ENCODE results near the gene NTRK3.

The NTRK3 gene

DNA sequence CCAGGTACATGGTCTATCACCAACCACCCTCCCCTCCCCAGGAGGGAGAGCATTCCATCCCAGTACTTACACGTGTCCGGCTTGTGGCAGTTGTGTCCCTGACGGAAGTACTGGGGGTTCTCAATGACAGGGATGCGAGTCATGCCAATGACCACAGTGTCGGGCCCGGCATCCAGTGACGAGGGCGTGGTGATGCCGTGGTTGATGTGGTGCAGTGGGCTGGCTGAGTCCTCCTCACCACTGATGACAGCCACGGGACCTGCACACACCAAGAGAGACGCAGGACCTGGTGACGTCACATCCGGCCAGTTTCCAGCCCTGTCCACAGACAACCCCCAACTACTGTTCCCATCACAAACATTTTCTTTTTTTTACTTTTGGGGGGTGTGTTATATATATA, 223.8 kb downstream of the NTRK3 start:
- H3K4me3 ChIP-seq (ENCODE audit: low read depth, low read length) = no peak overlapping the region
- TF ChIP-seq, protein P1, sequence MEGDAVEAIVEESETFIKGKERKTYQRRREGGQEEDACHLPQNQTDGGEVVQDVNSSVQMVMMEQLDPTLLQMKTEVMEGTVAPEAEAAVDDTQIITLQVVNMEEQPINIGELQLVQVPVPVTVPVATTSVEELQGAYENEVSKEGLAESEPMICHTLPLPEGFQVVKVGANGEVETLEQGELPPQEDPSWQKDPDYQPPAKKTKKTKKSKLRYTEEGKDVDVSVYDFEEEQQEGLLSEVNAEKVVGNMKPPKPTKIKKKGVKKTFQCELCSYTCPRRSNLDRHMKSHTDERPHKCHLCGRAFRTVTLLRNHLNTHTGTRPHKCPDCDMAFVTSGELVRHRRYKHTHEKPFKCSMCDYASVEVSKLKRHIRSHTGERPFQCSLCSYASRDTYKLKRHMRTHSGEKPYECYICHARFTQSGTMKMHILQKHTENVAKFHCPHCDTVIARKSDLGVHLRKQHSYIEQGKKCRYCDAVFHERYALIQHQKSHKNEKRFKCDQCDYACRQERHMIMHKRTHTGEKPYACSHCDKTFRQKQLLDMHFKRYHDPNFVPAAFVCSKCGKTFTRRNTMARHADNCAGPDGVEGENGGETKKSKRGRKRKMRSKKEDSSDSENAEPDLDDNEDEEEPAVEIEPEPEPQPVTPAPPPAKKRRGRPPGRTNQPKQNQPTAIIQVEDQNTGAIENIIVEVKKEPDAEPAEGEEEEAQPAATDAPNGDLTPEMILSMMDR (IDR thresholded peaks at IDR 0.05; ENCODE audit: borderline replicate concordance, insufficient read depth, low read depth, low read length) = no peak

DNA sequence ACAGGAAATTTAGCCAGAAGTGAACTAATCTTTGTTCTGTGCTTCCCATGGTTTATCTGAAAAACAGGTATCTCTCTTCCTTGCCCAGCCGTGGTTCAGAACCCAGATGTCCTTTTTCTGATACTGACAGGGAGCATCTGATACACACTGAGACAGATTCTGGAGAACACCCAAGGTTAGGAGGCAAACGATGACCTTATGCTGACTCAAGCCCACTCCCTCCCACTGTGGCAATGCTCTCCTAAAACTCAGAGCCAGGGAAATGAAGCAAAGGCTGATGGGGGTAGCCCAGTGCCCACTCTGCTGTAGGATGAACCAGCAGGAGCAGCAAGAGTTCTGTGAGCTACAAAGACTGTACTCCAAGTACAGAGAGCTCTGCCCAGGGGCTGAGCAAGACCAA, 225.1 kb downstream of the NTRK3 start:
- no peak overlapping the region for H3K4me3 ChIP-seq (ENCODE audit: low read depth, low read length)
- TF ChIP-seq, protein P1 (IDR thresholded peaks at IDR 0.05; ENCODE audit: borderline replicate concordance, insufficient read depth, low read depth, low read length) = no peak

DNA sequence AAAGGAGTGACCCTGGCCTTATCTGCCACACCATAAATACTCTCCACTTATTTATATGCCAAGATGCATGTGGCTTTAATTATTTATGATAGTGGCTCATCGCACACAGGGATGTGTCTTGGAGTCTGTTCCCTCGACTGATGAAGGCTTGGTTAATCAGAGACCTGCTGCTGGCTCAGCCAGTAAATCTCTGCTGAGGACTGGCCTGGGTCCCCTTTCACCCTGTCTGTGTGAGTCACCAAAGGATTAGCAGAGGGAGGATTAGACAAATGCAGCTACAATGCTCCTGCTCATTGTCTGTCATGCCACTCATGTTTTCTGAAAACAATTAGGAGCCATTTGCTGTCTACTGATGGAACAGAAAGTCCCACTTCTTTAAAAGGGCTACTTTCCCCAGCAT, 226.8 kb downstream of the NTRK3 start:
- H3K4me3 ChIP-seq (ENCODE audit: low read depth, low read length) = no peak overlapping the region
- TF ChIP-seq, protein P1 (IDR thresholded peaks at IDR 0.05; ENCODE audit: borderline replicate concordance, insufficient read depth, low read depth, low read length) = no peak

DNA sequence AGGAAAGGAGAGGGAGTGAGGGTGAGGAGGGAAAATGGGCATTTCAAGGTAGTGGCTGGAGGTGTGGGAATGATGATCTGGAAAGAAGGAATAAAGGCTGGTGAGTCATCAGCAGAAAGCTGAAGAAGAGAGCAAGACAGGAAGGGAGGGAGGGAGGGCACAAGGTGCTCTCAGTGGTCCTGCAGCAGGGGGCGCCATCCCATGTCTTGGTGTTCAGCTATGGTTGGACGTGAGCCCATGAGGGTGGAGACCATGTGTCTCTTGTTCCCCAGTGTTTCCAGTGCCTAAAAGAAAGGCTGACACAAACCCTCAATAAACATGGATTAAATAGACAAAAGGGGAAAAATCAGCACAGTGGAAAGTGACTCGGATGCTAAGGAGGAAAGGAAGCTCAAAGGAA, 228.5 kb downstream of the NTRK3 start:
- TF ChIP-seq, protein P1 (IDR thresholded peaks at IDR 0.05; ENCODE audit: borderline replicate concordance, insufficient read depth, low read depth, low read length) = no peak
- no peak overlapping the region for H3K4me3 ChIP-seq (ENCODE audit: low read depth, low read length)

DNA sequence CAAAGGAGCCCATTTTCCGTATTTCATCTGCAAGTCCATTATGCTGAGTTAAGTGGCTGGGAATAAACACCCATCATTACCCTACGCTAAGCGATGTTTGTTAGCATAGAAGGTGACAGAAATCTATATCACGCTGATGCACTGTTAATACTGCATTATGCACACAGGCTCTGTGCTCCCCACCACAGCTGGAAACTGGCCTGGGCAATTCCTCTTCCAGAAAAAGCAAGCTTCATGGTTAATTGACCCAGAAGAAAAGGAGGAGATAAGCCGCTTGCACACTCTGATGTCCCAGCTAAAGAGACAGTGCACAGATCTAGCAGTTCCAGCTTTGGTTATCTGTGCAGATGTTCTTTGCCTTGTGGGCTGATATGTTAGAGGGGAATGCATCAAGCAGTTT, 232.6 kb downstream of the NTRK3 start:
- TF ChIP-seq, protein P1 (IDR thresholded peaks at IDR 0.05; ENCODE audit: borderline replicate concordance, insufficient read depth, low read depth, low read length) = no peak

DNA sequence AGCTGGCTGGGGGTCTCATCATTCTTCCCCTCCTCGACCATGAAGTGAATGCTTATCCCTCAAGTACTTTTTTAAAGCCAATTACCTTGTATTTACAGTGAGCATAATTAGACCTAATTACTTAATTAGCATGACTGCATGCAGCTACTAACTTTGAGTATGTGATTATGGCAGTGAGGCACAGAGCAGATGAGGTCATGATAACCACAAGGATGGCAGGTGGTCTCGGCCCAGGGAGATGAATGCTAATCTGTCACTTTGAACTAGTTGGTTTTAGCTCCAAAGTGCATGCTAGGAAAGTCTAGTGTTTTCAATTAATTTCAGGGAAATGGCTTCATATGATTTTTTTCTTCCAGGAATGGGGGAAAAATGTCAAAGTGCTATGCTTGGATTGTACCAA, 233.8 kb downstream of the NTRK3 start:
- H3K4me3 ChIP-seq (ENCODE audit: low read depth, low read length) = no peak overlapping the region
- TF ChIP-seq, protein P1 (IDR thresholded peaks at IDR 0.05; ENCODE audit: borderline replicate concordance, insufficient read depth, low read depth, low read length) = no peak

More for the DNA sequence above, 232.6 kb downstream of the NTRK3 start:
- H3K4me3 ChIP-seq (ENCODE audit: low read depth, low read length) = no peak overlapping the region

DNA sequence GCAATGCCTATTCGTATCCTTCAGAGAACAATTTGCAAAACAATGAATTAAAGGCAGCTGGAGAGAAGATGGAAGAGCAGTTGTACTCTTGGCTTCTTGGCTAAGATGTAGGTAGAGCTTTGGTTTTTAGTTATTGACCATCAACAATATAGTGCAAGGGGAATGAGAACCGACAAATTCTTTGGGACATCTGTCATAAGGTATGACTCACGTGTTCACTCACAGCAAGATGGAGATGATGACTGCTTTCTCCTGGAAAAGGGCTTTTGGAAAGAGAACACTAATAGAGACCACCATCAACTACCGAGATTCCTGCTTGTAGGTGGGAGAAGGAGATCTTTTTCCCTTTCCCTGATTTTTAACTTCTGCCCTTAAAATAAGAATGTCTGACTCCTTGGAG, 234.9 kb downstream of the NTRK3 start:
- H3K4me3 ChIP-seq (ENCODE audit: low read depth, low read length) = no peak overlapping the region
- TF ChIP-seq, protein P1 (IDR thresholded peaks at IDR 0.05; ENCODE audit: borderline replicate concordance, insufficient read depth, low read depth, low read length) = no peak
